C1 segment of cervical spinal cord (tissue), 14 donors: ENCODE measurements around the gene FLAD1.

Experiments used
- DNase-seq, 14 donors: peaks; one replicate each; lab custom pipeline; 2025; lab: John Stamatoyannopoulos, UW

Gene FLAD1

DNA sequence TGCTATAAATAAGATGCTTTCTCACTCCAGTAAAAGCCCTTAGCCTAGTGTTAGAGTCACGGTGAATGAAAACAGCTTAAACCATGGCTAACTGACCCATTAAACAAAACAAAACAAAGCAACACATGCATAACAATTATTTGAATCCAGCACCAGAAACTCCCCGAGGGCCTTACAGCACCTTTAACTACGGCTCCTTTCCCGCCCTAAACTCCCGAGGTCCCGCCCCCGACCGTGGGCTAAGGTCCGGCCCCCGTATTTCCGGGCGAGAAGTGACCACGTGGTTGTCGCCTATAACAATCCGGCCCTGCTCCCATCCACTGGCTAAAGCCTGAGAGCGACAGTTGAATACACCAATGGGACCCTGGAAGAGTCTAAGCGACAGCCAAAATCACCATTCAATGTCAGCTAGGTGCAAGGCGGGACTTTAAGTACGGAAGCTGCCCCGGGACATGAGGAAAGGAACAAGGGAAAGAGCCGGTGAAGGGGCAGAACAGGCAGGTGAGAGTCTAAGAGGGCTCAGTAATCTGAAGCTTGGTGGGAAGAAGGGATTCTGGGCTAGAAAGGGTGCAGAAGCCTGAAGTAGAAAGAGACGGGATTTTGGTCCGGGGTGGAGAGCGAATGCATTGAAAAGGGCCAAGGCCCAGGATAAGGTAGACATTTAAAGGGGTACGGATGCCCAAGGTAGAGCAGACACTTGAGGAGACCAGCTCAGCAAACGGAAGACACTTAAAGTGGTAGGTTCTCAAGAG lies at the start of gene FLAD1:
Gene FLAD1 (plus strand): TSS at position 448 of the 752 bp plus-strand sequence. CDS start 351 bp downstream, outside the sequence.
- peak; percentile 66 to 98 (median 94) for DNase-seq

DNA sequence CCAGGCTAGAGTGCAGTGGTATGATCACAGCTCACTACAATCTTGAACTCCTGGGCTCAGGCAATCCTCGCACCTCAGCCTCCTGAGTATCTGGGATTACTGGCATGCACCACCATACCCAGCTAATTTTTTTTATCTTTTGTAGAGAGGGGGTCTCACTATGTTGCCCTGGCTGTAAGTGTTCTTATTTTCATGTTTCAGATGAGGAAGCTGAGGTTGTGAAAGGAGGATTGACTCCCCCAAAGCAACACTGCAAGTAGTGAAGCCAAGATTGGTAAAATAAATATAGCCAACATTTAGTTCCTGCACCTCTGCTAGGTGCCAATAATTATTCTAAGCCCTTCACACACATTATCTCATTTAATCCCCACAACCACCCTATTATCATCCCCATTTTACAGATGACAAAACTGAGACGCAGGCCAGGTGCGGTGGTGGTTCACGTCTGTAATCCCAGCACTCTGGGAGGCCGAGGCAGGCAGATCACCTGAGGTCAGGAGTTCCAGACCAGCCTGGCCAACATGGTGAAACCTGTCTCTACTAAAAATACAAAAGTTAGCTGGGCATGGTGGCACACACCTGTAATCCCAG lies 48.7 kb upstream of the FLAD1 start:
- no peak for DNase-seq

DNA sequence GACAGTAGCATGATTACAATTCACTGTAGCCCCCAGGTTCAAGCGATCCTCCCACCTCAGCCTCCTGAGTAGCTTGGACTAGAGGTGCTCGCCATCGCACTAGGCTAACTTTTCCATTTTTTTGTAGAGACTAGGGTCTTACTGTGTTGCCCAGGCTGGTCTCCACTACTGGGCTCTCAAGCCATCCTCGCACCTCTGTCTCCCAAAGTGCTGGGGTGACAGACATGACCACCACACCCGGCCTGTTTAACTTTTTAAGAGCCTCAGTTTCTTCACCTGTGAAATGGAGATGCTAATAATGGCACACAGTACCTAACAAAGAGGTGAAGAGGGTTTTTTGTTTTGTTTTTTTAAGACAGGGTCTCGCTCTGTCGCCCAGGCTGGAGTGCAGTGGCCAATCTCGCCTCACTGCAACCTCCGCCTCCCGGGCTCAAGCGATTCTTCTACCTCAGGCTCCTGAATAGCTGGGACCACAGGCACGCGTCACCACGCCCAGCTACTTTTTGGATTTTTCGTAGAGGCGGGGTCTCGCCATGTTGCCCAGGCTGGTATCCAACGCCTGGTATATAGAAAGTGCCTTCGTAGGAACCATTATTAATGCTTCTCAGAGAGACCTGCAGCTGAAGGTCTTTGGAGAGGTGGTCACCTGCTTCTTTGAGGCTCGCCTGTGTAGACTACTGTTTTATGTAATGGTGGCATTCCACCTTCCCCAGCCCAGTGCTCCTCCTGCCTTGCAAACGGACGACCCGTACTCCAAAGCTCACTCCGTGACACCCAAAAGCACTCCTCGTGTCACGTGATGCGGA lies 47.2 kb upstream of the FLAD1 start:
- no peak for DNase-seq

- DNase-seq = peak; percentile 82 to 100 (median 97)
Observed at GRCh38 chr1:154936555-154937084, 46.5 kb upstream of the FLAD1 start, which contains the start of gene PMVK. Gene PMVK, minus strand, starts transcription at chr1:154936719. Its CDS starts 34 bp downstream, at chr1:154936685.

- DNase-seq = peak; percentile 82 to 100 (median 97)
Observed at GRCh38 chr1:154937085-154937987, 45.8 kb upstream of the FLAD1 start.

DNA sequence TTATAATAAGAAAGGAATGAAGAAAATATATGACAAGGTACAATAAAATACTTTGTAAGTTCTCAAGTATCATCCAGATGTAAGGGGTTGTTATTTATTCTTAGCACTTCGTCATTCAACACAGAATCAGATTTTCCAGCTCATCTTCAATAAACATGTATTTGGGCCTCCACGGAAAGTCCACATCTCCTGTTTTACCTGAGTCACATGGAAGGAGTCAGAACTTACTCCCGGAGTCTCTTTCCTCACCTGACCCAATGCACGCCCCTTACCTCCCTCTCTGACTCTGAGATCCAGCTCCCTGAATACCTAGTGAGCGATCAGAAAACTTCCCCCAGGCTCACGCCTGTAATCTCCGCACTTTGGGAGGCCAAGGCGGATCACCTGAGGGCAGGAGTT lies 45.2 kb upstream of the FLAD1 start:
- no peak for DNase-seq

DNA sequence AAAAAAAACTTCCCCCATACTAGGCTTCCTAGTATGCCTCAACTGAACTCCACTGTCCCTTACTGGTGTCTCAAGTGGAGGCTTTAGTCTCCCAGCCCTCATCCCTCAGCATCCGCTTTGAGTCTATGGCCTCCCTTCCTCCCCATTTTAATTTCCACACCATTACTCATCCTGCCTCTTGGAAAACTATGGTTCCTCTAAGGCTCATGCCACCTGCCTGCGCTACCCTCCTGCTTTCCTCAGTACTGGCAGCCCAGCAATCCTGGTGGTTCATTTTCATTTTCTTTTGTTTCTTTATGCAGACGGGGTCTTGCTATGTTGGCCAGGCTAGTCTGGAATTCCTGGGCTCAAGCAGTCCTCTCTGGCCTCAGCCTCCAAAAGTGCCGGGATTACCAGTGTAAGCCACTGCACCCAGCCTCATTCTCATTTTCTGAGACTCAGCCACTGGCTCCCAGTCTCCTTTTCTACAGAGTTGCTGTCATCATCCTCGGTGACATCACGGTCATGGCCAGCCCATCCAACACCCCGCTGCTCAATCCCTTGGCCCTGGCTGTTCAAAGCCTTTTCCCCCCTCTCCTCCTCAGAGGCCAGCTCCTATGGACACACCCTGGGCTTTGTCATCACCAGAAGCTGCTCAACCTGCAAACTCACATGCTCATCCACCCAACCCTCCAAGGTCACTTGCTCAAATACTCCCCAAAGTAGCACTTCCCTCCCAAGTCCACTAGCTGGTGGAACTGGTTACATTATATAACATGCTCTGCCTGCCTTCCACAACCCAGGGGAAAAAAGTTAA lies 44.3 kb upstream of the FLAD1 start:
- DNase-seq = no peak

- DNase-seq = no peak
Observed at GRCh38 chr1:154940213-154940560, 43.0 kb upstream of the FLAD1 start.

DNA sequence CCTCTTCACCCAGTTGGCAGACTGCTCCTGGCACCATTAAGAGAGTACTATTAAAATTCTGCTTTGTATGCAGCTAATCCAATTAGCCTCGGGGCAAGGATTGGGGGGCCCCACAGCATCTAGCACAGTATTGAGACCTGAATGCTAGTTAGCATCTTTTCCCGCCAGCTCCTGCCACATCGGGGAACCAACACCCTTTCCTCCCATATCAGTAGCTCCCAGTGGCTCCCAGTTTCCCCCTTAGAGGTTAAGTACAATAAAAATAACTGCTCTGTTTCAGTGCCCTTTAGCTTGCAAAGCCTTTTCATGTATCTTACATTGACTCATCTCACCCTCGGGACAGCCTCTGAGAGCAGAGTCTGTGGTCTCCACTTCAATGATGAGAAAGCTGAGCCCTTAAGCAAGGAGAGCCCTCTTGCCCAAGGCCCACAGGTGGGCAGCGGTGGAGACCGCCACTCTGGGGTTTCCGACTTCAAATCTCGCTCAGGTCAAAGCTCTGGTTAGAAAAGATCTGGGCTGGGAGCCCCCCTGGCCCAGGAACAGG lies 42.4 kb upstream of the FLAD1 start:
- DNase-seq = no peak

GRCh38 chr1:154941333-154942013 lies 41.7 kb upstream of the FLAD1 start:
- peak in 7 of 14 donors; percentile 29 to 52 (median 41) for DNase-seq

DNA sequence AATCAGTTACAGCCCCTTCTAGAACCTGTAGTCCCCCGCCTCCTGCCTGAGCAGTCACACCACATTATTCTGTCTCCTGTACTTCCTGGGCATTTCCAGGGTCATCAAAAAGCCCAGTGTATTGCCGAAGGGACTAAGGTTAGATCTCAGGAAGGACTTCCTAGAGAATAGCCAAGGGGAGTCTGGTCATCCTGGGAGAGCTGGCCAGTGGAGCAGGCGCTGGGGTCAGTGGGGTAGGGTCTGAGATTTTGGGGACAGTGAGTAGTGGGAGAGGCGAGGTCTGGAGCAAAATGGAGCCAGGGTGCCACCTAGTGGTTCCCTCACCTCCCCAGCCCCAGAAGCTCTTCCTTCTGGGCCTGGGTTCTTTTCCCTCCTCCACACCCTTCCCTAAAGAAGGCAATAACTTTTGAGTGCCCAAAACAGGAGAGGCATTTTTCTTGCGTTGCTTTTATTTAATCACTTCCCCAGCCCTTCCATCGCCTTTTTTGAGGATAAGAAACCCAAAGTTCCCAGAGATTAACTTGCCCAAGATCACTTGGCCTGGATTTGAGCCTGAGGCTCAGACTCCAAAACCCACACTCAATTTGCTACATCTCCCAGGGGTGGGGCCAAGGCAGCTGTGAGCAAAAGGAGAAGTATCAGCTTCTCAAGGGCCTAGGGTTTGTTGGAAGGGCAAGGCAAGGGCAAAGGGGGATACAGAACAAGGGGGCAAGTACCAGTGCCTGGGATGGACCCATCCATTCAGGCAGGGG lies 39.3 kb upstream of the FLAD1 start:
- DNase-seq = peak in 1 of 14 donors; percentile 17

DNA sequence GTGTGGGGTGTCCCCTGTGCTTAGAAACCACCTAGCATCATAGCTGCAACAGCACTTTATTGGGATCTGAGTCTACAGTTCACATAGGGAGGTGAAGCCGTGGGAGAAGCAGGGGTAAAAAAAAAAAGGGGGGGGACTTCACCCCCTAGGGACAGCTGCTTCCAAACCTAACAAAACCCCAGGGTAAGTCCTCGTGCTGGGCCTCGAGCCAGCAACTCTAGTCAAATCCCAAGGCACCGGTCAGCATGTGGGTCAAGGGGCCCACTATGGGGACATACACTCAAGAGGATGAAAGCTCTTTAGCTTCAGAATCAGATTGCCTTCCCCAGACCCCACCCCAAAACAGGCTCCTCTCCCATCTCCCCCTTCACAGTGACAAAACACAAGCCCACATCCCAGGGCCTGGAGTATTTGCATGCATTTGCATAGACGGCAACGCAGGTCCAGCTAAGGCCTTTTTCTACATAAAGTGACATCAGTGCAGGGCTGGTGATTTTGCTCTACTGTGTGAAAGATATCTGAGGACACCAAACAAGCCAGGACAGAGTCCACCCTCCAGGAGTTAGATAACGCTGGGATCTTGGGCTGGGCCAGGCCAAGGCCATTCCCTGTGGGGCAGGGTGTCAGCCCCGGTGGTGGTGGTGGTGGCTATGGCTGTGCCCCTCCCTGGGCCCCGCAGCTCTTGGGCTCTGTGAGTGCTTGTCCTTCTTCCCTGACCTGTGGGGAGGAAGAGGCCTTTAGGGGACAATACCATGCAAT lies 38.6 kb upstream of the FLAD1 start:
- no peak for DNase-seq

GRCh38 chr1:154945160-154945961 lies 37.8 kb upstream of the FLAD1 start:
- DNase-seq = no peak

- peak in 1 of 14 donors; percentile 38 for DNase-seq
Observed at GRCh38 chr1:154945962-154946850, 36.9 kb upstream of the FLAD1 start.

DNA sequence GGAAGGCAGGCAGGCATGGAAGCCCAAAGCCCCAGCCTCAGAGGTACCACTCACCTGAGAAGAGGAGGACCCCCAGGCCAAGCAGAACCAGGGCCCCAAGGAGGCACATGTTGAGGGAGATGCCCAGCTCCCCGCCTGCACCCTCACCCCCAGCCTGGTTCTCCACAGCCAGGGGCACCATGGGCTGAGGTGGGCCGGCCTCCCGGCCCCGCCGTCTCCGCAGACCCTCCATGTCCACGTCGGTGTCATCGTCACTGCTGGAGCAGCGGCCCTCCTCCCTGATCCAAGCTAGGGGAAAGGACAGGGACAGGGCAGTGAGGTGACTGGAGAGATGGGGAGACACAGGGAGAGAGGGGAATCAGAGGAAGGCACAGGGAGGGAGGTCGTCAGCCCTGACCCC lies 35.1 kb upstream of the FLAD1 start:
- DNase-seq = no peak
